Caco-2 (cell line): ENCODE data around the gene RAB20. TPM values are rescaled to one million over a fixed set of nuclear protein-coding genes. Genes with fewer than 3 reads are reported as not detected.

Experiments used
- BruUV-seq: library from RNA; stranded (reverse); fragments of 400-500 nt; replicated peaks from 2 replicates; lab custom pipeline; 2021; lab: Mats Ljungman, UMichigan
- CTCF ChIA-PET: fragments of 300-600 bp; sonication (Branson Sonifier 250); formaldehyde crosslinking; loops from one replicate; lab custom pipeline; 2022; ENCODE audit warnings: antibody characterized with exemption; lab: Charles Lee
- POLR2A ChIA-PET: fragments of 300-600 bp; sonication (Branson Sonifier 250); formaldehyde crosslinking; loops from one replicate; lab custom pipeline; 2022; ENCODE audit warnings: antibody characterized with exemption; lab: Charles Lee
- DNase-seq, 2 experiments: peaks; one replicate each; pipeline versions ENCODE4 v3.0.0 to v3.0.0-alpha.2; 2020 to 2022
- H3K27me3 ChIP-seq: replicated peaks from 2 replicates; pipeline ENCODE4 v1.6.0; 2011; ENCODE audit warnings: low read length; ENCODE audit not compliant: control insufficient read depth, insufficient read depth
- H3K36me3 ChIP-seq: 2 replicates; pipeline ENCODE4 v1.5.1; 2011; ENCODE audit warnings: low read length; ENCODE audit not compliant: control insufficient read depth, insufficient read depth
- H3K4me1 ChIP-seq: fragments of 250-450 bp; sonication (Bioruptor Pico); 2 replicates; pipeline ENCODE4 v1.5.1; 2020; ENCODE audit warnings: mild to moderate bottlenecking
- H3K4me3 ChIP-seq: 2 replicates; pipeline ENCODE4 v1.5.1; 2011; ENCODE audit warnings: low read depth, mild to moderate bottlenecking, control low read depth, low read length
- H3K9me3 ChIP-seq: fragments of 250-450 bp; sonication (Bioruptor Pico); 2 replicates; pipeline ENCODE4 v1.5.1; 2020; ENCODE audit warnings: mild to moderate bottlenecking, moderate library complexity
- H3K27ac Mint-ChIP-seq: one replicate; pipeline ENCODE4 v1.8.0; 2022; ENCODE audit warnings: mixed read lengths; ENCODE audit not compliant: unreplicated experiment
- H3K27me3 Mint-ChIP-seq: one replicate; pipeline ENCODE4 v1.8.0; 2022; ENCODE audit warnings: mixed read lengths; ENCODE audit not compliant: insufficient read depth, unreplicated experiment
- H3K36me3 Mint-ChIP-seq: one replicate; pipeline ENCODE4 v1.8.0; 2022; ENCODE audit warnings: mild to moderate bottlenecking, mixed read lengths; ENCODE audit not compliant: insufficient read depth, unreplicated experiment
- H3K4me1 Mint-ChIP-seq: one replicate; pipeline ENCODE4 v1.8.0; 2022; ENCODE audit warnings: low read depth, mixed read lengths; ENCODE audit not compliant: unreplicated experiment
- H3K4me3 Mint-ChIP-seq: one replicate; pipeline ENCODE4 v1.8.0; 2022; ENCODE audit warnings: mild to moderate bottlenecking, moderate library complexity, mixed read lengths; ENCODE audit not compliant: unreplicated experiment
- H3K9me3 Mint-ChIP-seq: one replicate; pipeline ENCODE4 v1.8.0; 2022; ENCODE audit warnings: mixed read lengths; ENCODE audit not compliant: unreplicated experiment
- CTCF ChIP-seq, 2 experiments: fragments of 200-600 bp in 1 of 2; IDR thresholded peaks; 1 replicate in 1 of 2; 2 replicates in 1 of 2; pipeline versions ENCODE4 v1.5.1 to v1.8.0; 2011 to 2022; ENCODE audit warnings: antibody characterized with exemption in 1 of 2, control low read depth in 1 of 2, inconsistent platforms in 1 of 2, low read depth in 1 of 2, low read length in 1 of 2, mild to moderate bottlenecking in 1 of 2, moderate library complexity in 1 of 2; ENCODE audit not compliant: insufficient read depth in 1 of 2, severe bottlenecking in 1 of 2, unreplicated experiment in 1 of 2
- intact Hi-C: fragments of 100-400 bp; cut with micrococcal nuclease; formaldehyde crosslinking; loops from one replicate; pipeline ENCODE4 v1.10.0; 2022; ENCODE audit not compliant: unreplicated experiment
- total RNA-seq: library from RNA; stranded (reverse); gene quantifications from 2 replicates; pipeline ENCODE4 v1.2.3, GENCODE V29; 2022

RAB20 gene
- total RNA-seq, 1 experiment from 2014 or later: 37.9 TPM

GRCh38 chr13:110538632-110539031 lies 22.9 kb downstream of the RAB20 start:
- peaks cover 28% of the 10 kb centered on the region for H3K4me1 Mint-ChIP-seq
- ChIA-PET CTCF (interaction anchor here (1.8 kb wide), 1 partner anchor 31 kb away, joined by 5 read pairs; no protein-coding TSS in a partner anchor), POLR2A (interaction anchor here (0.7 kb wide), 1 partner anchor 23 kb away, joined by 17 read pairs; the partner anchor contains the start of gene RAB20)
- no peak overlapping the region for H3K4me3 Mint-ChIP-seq
- no peak for TF ChIP-seq CTCF (IDR thresholded peaks at IDR 0.05; ENCODE audit: insufficient read depth in 1 of 2, low read depth in 1 of 2, low read length in 1 of 2, severe bottlenecking in 1 of 2, unreplicated experiment in 1 of 2)
- Histone ChIP-seq H3K27me3 (no peaks in the 10 kb centered on the region), H3K4me3 (no peak overlapping the region), H3K36me3 (no peaks in the 10 kb centered on the region), H3K4me1 (peaks cover 17% of the 10 kb centered on the region), H3K9me3 (no peaks in the 10 kb centered on the region)
- DNase-seq: no peak
- intact Hi-C loops: no loop called here
- no peaks in the 10 kb centered on the region for H3K9me3 Mint-ChIP-seq
- no peaks in the 10 kb centered on the region for H3K27me3 Mint-ChIP-seq
- no TSS peak for BruUV-seq
- peaks cover 63% of the 10 kb centered on the region for H3K36me3 Mint-ChIP-seq
- H3K27ac Mint-ChIP-seq: no peak overlapping the region

- BruUV-seq: no TSS peak
- peaks cover 51% of the 10 kb centered on the region for H3K36me3 Mint-ChIP-seq
- Histone ChIP-seq H3K36me3 (no peaks in the 10 kb centered on the region), H3K4me1 (peaks cover 6% of the 10 kb centered on the region), H3K9me3 (no peaks in the 10 kb centered on the region), H3K4me3 (no peak overlapping the region), H3K27me3 (no peaks in the 10 kb centered on the region)
- intact Hi-C loops: no loop called here
- H3K4me1 Mint-ChIP-seq: peaks cover 7% of the 10 kb centered on the region
- CTCF ChIA-PET: no interaction called here
- H3K27me3 Mint-ChIP-seq: no peaks in the 10 kb centered on the region
- H3K4me3 Mint-ChIP-seq: no peak overlapping the region
- TF ChIP-seq CTCF (IDR thresholded peaks at IDR 0.05; ENCODE audit: insufficient read depth in 1 of 2, low read depth in 1 of 2, low read length in 1 of 2, severe bottlenecking in 1 of 2, unreplicated experiment in 1 of 2): no peak
- no peaks in the 10 kb centered on the region for H3K9me3 Mint-ChIP-seq
- POLR2A ChIA-PET: no interaction called here
- DNase-seq: no peak
- no peak overlapping the region for H3K27ac Mint-ChIP-seq
These were observed 25.4 kb downstream of the RAB20 start for GRCh38 chr13:110536006-110536693.

GRCh38 chr13:110535526-110535925 lies 26.0 kb downstream of the RAB20 start:
- H3K4me3 ChIP-seq: no peak overlapping the region
- H3K4me3 Mint-ChIP-seq: no peak overlapping the region
- H3K27me3 Mint-ChIP-seq: no peaks in the 10 kb centered on the region
- no peaks in the 10 kb centered on the region for H3K36me3 ChIP-seq
- BruUV-seq: no TSS peak
- H3K36me3 Mint-ChIP-seq: peaks cover 51% of the 10 kb centered on the region
- ChIA-PET CTCF (no interaction called here), POLR2A (no interaction called here)
- no peak overlapping the region for H3K27ac Mint-ChIP-seq
- H3K9me3 ChIP-seq: no peaks in the 10 kb centered on the region
- H3K9me3 Mint-ChIP-seq: no peaks in the 10 kb centered on the region
- no peaks in the 10 kb centered on the region for H3K27me3 ChIP-seq
- peaks cover under 1% of the 10 kb centered on the region for H3K4me1 Mint-ChIP-seq
- peaks cover 4% of the 10 kb centered on the region; the same call in 1 of the 2 replicates for H3K4me1 ChIP-seq
- intact Hi-C loops: no loop called here
- TF ChIP-seq CTCF (IDR thresholded peaks at IDR 0.05; ENCODE audit: insufficient read depth in 1 of 2, low read depth in 1 of 2, low read length in 1 of 2, severe bottlenecking in 1 of 2, unreplicated experiment in 1 of 2): no peak
- no peak for DNase-seq
